Astrocyte (in vitro differentiated cells and primary cell): ENCODE results near the gene SAMD9L. TPM values are rescaled to one million over a fixed set of nuclear protein-coding genes. Genes with fewer than 3 reads are reported as not detected.

Experiments used
- DNase-seq: peaks from one replicate; pipeline ENCODE4 v3.0.0-alpha.2; 2010; ENCODE audit warnings: low read depth
- FAIRE-seq: peaks from 2 replicates; lab custom pipeline; 2011; peaks lifted over from hg19 to GRCh38; lab: Jason Lieb, UNC
- H2AFZ ChIP-seq: 2 replicates; pipeline ENCODE4 v1.6.0; 2012; ENCODE audit warnings: low read depth, low read length, inconsistent platforms
- H3K27ac ChIP-seq: 2 replicates; pipeline ENCODE4 v1.5.1; 2011; ENCODE audit warnings: low read depth, low read length, inconsistent platforms
- H3K27me3 ChIP-seq: 2 replicates; pipeline ENCODE4 v1.6.0; 2011; ENCODE audit warnings: low read length, inconsistent platforms; ENCODE audit not compliant: insufficient read depth
- H3K36me3 ChIP-seq: 2 replicates; pipeline ENCODE4 v1.5.1; 2011; ENCODE audit warnings: low read length, inconsistent platforms; ENCODE audit not compliant: insufficient read depth
- H3K4me1 ChIP-seq: 2 replicates; pipeline ENCODE4 v1.5.1; 2011; ENCODE audit warnings: low read length, inconsistent platforms; ENCODE audit not compliant: insufficient read depth
- H3K4me2 ChIP-seq: 2 replicates; pipeline ENCODE4 v1.6.0; 2012; ENCODE audit warnings: low read length, inconsistent platforms
- H3K4me3 ChIP-seq: 2 replicates; pipeline ENCODE4 v1.5.1; 2011; ENCODE audit warnings: low read depth, mild to moderate bottlenecking, low read length, inconsistent platforms; ENCODE audit not compliant: insufficient read depth
- H3K79me2 ChIP-seq: 2 replicates; pipeline ENCODE4 v1.6.0; 2012; ENCODE audit warnings: mild to moderate bottlenecking, low read length, inconsistent platforms; ENCODE audit not compliant: insufficient read depth
- H3K9ac ChIP-seq: 2 replicates; pipeline ENCODE4 v1.6.0; 2012; ENCODE audit warnings: mild to moderate bottlenecking, low read length, inconsistent platforms
- H3K9me3 ChIP-seq: 2 replicates; pipeline ENCODE4 v1.5.1; 2012; ENCODE audit warnings: low read depth, mild to moderate bottlenecking, low read length, inconsistent platforms; ENCODE audit not compliant: insufficient read depth
- H4K20me1 ChIP-seq: 2 replicates; pipeline ENCODE4 v1.6.0; 2012; ENCODE audit warnings: low read length, inconsistent platforms; ENCODE audit not compliant: insufficient read depth
- H3K27ac Mint-ChIP-seq: one replicate; pipeline ENCODE4 v1.8.0; 2021; ENCODE audit warnings: mild to moderate bottlenecking, mixed read lengths; ENCODE audit not compliant: unreplicated experiment
- H3K27me3 Mint-ChIP-seq: one replicate; pipeline ENCODE4 v1.8.0; 2021; ENCODE audit warnings: low read depth, mixed read lengths; ENCODE audit not compliant: unreplicated experiment
- H3K36me3 Mint-ChIP-seq: one replicate; pipeline ENCODE4 v1.8.0; 2021; ENCODE audit warnings: low read depth, mixed read lengths; ENCODE audit not compliant: unreplicated experiment
- H3K4me1 Mint-ChIP-seq: one replicate; pipeline ENCODE4 v1.8.0; 2021; ENCODE audit warnings: low read depth, mixed read lengths; ENCODE audit not compliant: unreplicated experiment
- H3K4me3 Mint-ChIP-seq: one replicate; pipeline ENCODE4 v1.8.0; 2021; ENCODE audit warnings: mild to moderate bottlenecking, moderate library complexity, mixed read lengths; ENCODE audit not compliant: unreplicated experiment
- H3K9me3 Mint-ChIP-seq: one replicate; pipeline ENCODE4 v1.8.0; 2021; ENCODE audit warnings: mild to moderate bottlenecking, mixed read lengths; ENCODE audit not compliant: unreplicated experiment
- EZH2 ChIP-seq: IDR thresholded peaks from 2 replicates; pipeline ENCODE4 v1.6.1; 2012; ENCODE audit warnings: mild to moderate bottlenecking, low read length, inconsistent platforms; ENCODE audit not compliant: insufficient read depth
- total RNA-seq: library from RNA; stranded (reverse); gene quantifications from 2 replicates; pipeline ENCODE4 v1.2.1, GENCODE V29; 2021
- TF ChIP-seq, protein P1 (sequence below): IDR thresholded peaks from 2 replicates; pipeline ENCODE4 v1.5.1; 2011; ENCODE audit warnings: low read depth, mild to moderate bottlenecking, inconsistent platforms, low read length, moderate library complexity; ENCODE audit not compliant: insufficient read depth

Gene SAMD9L
- total RNA-seq, 1 donor from 2014 or later = 45.2 TPM

DNA sequence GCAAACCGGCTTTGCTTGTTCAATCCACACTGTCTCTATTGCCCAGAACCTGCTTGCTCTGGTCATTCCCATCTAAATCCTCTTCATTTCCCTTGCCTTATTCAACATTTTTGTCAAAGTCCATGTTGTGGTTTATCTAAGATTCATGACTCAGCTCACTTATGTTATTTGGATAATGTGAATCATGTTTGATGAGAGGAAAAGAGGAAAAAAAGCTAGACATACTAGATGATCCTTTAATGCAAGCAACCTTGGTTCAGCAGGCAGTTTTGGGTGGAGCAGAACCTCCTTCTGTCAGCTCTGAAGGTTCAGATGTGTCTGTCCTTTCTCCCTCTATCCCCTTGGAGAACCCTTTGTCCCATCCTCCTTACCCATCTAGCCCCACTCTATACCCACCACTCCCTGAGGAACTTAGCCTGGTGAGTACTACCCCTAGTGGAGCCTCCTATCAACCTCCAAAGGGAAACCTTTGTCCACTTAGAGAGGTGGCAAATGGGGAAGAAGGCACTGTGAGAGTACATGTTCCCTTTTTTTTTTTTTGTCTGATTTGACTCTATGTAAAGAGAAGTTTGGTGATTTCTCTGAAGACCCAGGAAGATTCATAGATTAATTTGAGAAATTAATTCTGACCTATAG, 2.1 kb upstream of the SAMD9L start:
- Mint-ChIP-seq H3K4me1 (peaks cover 18% of the 10 kb centered on the region), H3K27ac (peak overlapping the region; percentile 20), H3K27me3 (peaks cover 3% of the 10 kb centered on the region), H3K36me3 (peaks cover 12% of the 10 kb centered on the region), H3K4me3 (no peak overlapping the region), H3K9me3 (no peaks in the 10 kb centered on the region)
- no peaks in the 10 kb centered on the region for H3K27me3 ChIP-seq
- no peak overlapping the region for H2AFZ ChIP-seq
- H3K9me3 ChIP-seq = no peaks in the 10 kb centered on the region
- FAIRE-seq (peak; percentile 60), DNase-seq (peak; percentile 59)
- H3K4me3 ChIP-seq = no peak overlapping the region
- H3K36me3 ChIP-seq = no peaks in the 10 kb centered on the region
- TF ChIP-seq EZH2 = no peak
- TF ChIP-seq, protein P1, sequence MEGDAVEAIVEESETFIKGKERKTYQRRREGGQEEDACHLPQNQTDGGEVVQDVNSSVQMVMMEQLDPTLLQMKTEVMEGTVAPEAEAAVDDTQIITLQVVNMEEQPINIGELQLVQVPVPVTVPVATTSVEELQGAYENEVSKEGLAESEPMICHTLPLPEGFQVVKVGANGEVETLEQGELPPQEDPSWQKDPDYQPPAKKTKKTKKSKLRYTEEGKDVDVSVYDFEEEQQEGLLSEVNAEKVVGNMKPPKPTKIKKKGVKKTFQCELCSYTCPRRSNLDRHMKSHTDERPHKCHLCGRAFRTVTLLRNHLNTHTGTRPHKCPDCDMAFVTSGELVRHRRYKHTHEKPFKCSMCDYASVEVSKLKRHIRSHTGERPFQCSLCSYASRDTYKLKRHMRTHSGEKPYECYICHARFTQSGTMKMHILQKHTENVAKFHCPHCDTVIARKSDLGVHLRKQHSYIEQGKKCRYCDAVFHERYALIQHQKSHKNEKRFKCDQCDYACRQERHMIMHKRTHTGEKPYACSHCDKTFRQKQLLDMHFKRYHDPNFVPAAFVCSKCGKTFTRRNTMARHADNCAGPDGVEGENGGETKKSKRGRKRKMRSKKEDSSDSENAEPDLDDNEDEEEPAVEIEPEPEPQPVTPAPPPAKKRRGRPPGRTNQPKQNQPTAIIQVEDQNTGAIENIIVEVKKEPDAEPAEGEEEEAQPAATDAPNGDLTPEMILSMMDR = no peak
- H3K27ac ChIP-seq = no peak overlapping the region
- H3K9ac ChIP-seq = no peak overlapping the region
- H3K79me2 ChIP-seq = no peaks in the 10 kb centered on the region
- H3K4me1 ChIP-seq = peaks cover 5% of the 10 kb centered on the region
- H3K4me2 ChIP-seq = peak overlapping the region; percentile 37
- no peaks in the 10 kb centered on the region for H4K20me1 ChIP-seq

DNA sequence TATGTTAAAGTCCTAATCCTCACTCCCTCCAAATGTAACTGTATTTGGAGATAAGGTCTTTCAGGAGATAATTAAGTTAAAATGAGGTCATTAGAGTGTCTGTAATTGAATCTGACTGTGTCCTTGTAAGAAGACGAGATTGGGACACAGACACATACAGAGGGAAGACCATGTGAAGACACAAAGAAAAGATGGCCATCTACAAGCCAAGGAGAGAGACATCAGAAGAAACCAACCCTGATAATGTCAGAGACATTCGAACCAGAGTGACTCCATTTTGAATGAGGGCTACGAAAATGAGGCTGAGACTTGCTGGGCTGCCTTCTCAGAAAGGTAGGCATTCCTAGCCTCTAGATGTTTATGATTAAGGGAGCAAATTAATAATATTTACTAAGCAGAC, 542 bp upstream of the SAMD9L start:
- Histone ChIP-seq H4K20me1 (no peaks in the 10 kb centered on the region), H3K9me3 (no peaks in the 10 kb centered on the region), H3K27me3 (no peaks in the 10 kb centered on the region), H3K4me2 (peak overlapping the region; percentile 76), H3K27ac (no peak overlapping the region), H3K9ac (no peak overlapping the region), H2AFZ (no peak overlapping the region), H3K36me3 (no peaks in the 10 kb centered on the region), H3K4me1 (peaks cover 5% of the 10 kb centered on the region), H3K79me2 (no peaks in the 10 kb centered on the region), H3K4me3 (no peak overlapping the region)
- H3K27ac Mint-ChIP-seq = peak overlapping the region; percentile 64
- no peaks in the 10 kb centered on the region for H3K9me3 Mint-ChIP-seq
- TF ChIP-seq, protein P1 = no peak
- no peak for TF ChIP-seq EZH2
- DNase-seq (no peak), FAIRE-seq (no peak)
- peaks cover 18% of the 10 kb centered on the region for H3K36me3 Mint-ChIP-seq
- peak overlapping the region; percentile 92 for H3K4me3 Mint-ChIP-seq
- peaks cover 3% of the 10 kb centered on the region for H3K27me3 Mint-ChIP-seq
- peaks cover 18% of the 10 kb centered on the region for H3K4me1 Mint-ChIP-seq

DNA sequence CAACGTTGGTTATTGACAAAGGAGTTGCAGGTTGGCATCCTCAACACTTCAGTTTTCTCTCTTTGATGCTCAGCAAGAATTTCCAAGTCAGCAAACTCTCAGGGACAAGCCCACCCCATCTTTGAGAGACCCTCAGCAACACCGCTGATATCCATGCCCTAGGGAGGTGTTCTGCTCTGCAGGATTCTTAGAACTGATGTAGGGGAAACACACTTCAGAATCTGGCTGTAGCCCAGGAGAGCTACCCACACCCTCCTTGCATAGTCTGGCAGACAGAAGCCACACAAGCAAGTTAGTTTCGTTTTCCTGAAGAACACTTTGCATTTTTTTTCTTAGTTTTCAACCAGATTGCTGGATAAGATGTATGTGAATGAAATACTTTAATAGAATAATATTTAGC, 822 bp downstream of the SAMD9L start:
- peak overlapping the region; percentile 92 for H3K4me3 Mint-ChIP-seq
- H3K4me2 ChIP-seq = peak overlapping the region; percentile 76
- H3K27me3 Mint-ChIP-seq = peaks cover 3% of the 10 kb centered on the region

More for the DNA sequence above, 822 bp downstream of the SAMD9L start:
- Mint-ChIP-seq H3K36me3 (peaks cover 27% of the 10 kb centered on the region), H3K4me1 (peaks cover 18% of the 10 kb centered on the region), H3K27ac (peak overlapping the region; percentile 74), H3K9me3 (peaks cover 3% of the 10 kb centered on the region)
- H3K4me1 ChIP-seq = peaks cover 5% of the 10 kb centered on the region
- peak overlapping the region; percentile 8 for H2AFZ ChIP-seq
- H3K36me3 ChIP-seq = no peaks in the 10 kb centered on the region
- no peaks in the 10 kb centered on the region for H3K79me2 ChIP-seq
- H3K9me3 ChIP-seq = no peaks in the 10 kb centered on the region
- TF ChIP-seq EZH2 = no peak
- TF ChIP-seq, protein P1 = no peak
- H3K27me3 ChIP-seq = no peaks in the 10 kb centered on the region
- H4K20me1 ChIP-seq = no peaks in the 10 kb centered on the region
- H3K27ac ChIP-seq = no peak overlapping the region
- FAIRE-seq = no peak
- peak overlapping the region; percentile 21 for H3K9ac ChIP-seq
- DNase-seq = peak; percentile 60
- H3K4me3 ChIP-seq = peak overlapping the region; percentile 53
